Stimulated activated effector memory CD8-positive, alpha-beta T cell treated with anti-CD3 and anti-CD28 coated beads, Interleukin-12 subunit alpha, Interleukin-12 subunit beta, amount 100 ng/mL, for 72 hours (primary cell): ENCODE data around the gene ZNF469.
"Not testable (repeated sequence)": the region's sequence is repeated elsewhere in the genome, so short reads cannot be mapped to it uniquely, and the experiment has no call there.

Experiments used
- ATAC-seq: fragments of 150-1000 bp; cut with Tn5 transposase; 2 replicates; pipeline ENCODE4 v1.10.0; 2021
- DNase-seq, 2 donors: peaks; one replicate each; pipeline ENCODE4 v3.0.0; 2021 to 2022; ENCODE audit warnings: low spot score in 2 of 2
- H3K27ac Mint-ChIP-seq: one replicate; pipeline ENCODE4 v1.8.0; 2022; ENCODE audit warnings: mild to moderate bottlenecking, mixed read lengths
- H3K36me3 Mint-ChIP-seq: one replicate; pipeline ENCODE4 v1.8.0; 2022; ENCODE audit warnings: mild to moderate bottlenecking, mixed read lengths
- H3K4me1 Mint-ChIP-seq: one replicate; pipeline ENCODE4 v1.8.0; 2022; ENCODE audit warnings: mixed read lengths
- H3K4me3 Mint-ChIP-seq: one replicate; pipeline ENCODE4 v1.8.0; 2022; ENCODE audit warnings: mild to moderate bottlenecking, mixed read lengths
- H3K9me3 Mint-ChIP-seq: one replicate; pipeline ENCODE4 v1.8.0; 2022; ENCODE audit warnings: mixed read lengths

Gene ZNF469

GRCh38 chr16:88352261-88353200 lies 30.2 kb upstream of the ZNF469 start:
- H3K9me3 Mint-ChIP-seq: no peaks in the 10 kb centered on the region
- peaks cover 9% of the 10 kb centered on the region for H3K4me1 Mint-ChIP-seq
- H3K27ac Mint-ChIP-seq: no peak overlapping the region
- no peak for DNase-seq
- no peak for ATAC-seq
- no peak overlapping the region for H3K4me3 Mint-ChIP-seq
- no peaks in the 10 kb centered on the region for H3K36me3 Mint-ChIP-seq

- H3K4me1 Mint-ChIP-seq: peaks cover 9% of the 10 kb centered on the region
- no peak for ATAC-seq
Measured at GRCh38 chr16:88353232-88353631, 29.5 kb upstream of the ZNF469 start.

GRCh38 chr16:88353691-88354090 lies 29.1 kb upstream of the ZNF469 start:
- peaks cover 9% of the 10 kb centered on the region for H3K4me1 Mint-ChIP-seq
- ATAC-seq: no peak

More at GRCh38 chr16:88353232-88353631, 29.5 kb upstream of the ZNF469 start:
- H3K4me3 Mint-ChIP-seq: no peak overlapping the region
- H3K27ac Mint-ChIP-seq: no peak overlapping the region
- H3K9me3 Mint-ChIP-seq: no peaks in the 10 kb centered on the region
- no peak for DNase-seq
- no peaks in the 10 kb centered on the region for H3K36me3 Mint-ChIP-seq

DNA sequence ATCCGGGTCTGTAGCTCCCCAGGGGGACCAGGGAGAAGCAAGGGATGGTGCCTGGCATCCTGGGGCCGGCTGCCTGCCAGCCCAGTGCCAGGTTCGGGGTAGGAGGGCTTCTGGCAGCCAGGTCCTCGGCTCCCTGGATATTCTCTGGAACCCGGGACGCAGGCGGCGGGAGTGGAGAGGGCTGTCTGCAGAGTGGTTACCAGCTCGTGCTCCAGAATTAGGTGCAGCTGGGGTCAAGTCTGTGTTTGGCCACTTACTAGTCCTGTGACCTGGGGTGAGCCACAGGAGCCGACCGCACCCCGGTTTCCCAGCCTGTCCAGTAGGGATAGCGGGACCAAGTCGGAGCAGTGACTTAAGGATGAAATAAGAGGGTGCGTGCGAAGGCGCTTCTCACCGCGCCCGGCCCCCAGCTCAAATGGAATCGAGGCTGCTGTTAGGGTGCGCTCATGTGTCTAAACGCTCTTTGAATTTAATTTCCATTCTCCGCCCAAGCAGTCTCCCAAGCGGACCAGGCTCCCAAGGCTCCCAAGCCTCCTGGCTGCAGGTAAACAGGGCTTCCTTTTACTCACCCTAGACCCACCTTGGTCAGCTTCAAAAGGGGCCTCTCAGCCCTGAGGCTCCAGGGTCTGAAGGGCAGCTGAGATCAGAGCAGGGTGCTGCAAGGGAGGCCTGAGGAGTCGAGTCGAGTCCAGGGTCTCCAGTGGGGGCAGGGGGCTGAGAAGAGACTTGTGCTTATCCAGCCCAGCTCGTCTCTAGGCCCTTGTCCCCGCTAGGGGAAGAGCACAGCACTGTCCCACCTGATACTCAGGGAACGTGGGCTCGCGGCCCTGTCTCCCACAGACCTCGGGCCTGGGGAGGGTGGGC lies 28.3 kb upstream of the ZNF469 start:
- no peak overlapping the region for H3K27ac Mint-ChIP-seq

More at GRCh38 chr16:88353691-88354090, 29.1 kb upstream of the ZNF469 start:
- DNase-seq: no peak
- Mint-ChIP-seq H3K36me3 (no peaks in the 10 kb centered on the region), H3K9me3 (no peaks in the 10 kb centered on the region), H3K27ac (no peak overlapping the region), H3K4me3 (no peak overlapping the region)

GRCh38 chr16:88355093-88355388 lies 27.7 kb upstream of the ZNF469 start:
- Mint-ChIP-seq H3K27ac (no peak overlapping the region), H3K4me1 (no peaks in the 10 kb centered on the region), H3K4me3 (no peak overlapping the region), H3K36me3 (no peaks in the 10 kb centered on the region), H3K9me3 (no peaks in the 10 kb centered on the region)
- DNase-seq (no peak), ATAC-seq (no peak)

More for the DNA sequence above, 28.3 kb upstream of the ZNF469 start:
- ATAC-seq: no peak
- H3K4me1 Mint-ChIP-seq: peaks cover 6% of the 10 kb centered on the region
- no peaks in the 10 kb centered on the region for H3K36me3 Mint-ChIP-seq
- no peaks in the 10 kb centered on the region for H3K9me3 Mint-ChIP-seq
- DNase-seq: no peak
- H3K4me3 Mint-ChIP-seq: no peak overlapping the region

- Mint-ChIP-seq H3K4me3 (no peak overlapping the region), H3K27ac (no peak overlapping the region), H3K4me1 (no peaks in the 10 kb centered on the region), H3K9me3 (no peaks in the 10 kb centered on the region), H3K36me3 (no peaks in the 10 kb centered on the region)
- DNase-seq (no peak), ATAC-seq (no peak)
Measured at GRCh38 chr16:88355389-88356123, 27.2 kb upstream of the ZNF469 start.

- H3K9me3 Mint-ChIP-seq: no peaks in the 10 kb centered on the region
- ATAC-seq (no peak), DNase-seq (no peak)
- no peak overlapping the region for H3K27ac Mint-ChIP-seq
- H3K36me3 Mint-ChIP-seq: no peaks in the 10 kb centered on the region
- H3K4me1 Mint-ChIP-seq: no peaks in the 10 kb centered on the region
- H3K4me3 Mint-ChIP-seq: no peak overlapping the region
Measured at GRCh38 chr16:88356124-88356726, 26.5 kb upstream of the ZNF469 start.

- H3K4me1 Mint-ChIP-seq: no peaks in the 10 kb centered on the region
- no peak overlapping the region for H3K27ac Mint-ChIP-seq
- no peak overlapping the region for H3K4me3 Mint-ChIP-seq
- no peak for DNase-seq
- H3K9me3 Mint-ChIP-seq: no peaks in the 10 kb centered on the region
- ATAC-seq: no peak
- no peaks in the 10 kb centered on the region for H3K36me3 Mint-ChIP-seq
Measured at GRCh38 chr16:88356727-88357199, 26.0 kb upstream of the ZNF469 start.

- Mint-ChIP-seq H3K9me3 (peaks cover under 1% of the 10 kb centered on the region), H3K4me1 (no peaks in the 10 kb centered on the region), H3K4me3 (no peak overlapping the region), H3K36me3 (no peaks in the 10 kb centered on the region), H3K27ac (no peak overlapping the region)
- DNase-seq: no peak
- no peak for ATAC-seq
Measured at GRCh38 chr16:88357317-88358022, 25.3 kb upstream of the ZNF469 start.

- H3K4me3 Mint-ChIP-seq: no peak overlapping the region
- ATAC-seq (no peak), DNase-seq (no peak)
- H3K4me1 Mint-ChIP-seq: no peaks in the 10 kb centered on the region
- H3K27ac Mint-ChIP-seq: no peak overlapping the region
- H3K9me3 Mint-ChIP-seq: peaks cover 5% of the 10 kb centered on the region
- no peaks in the 10 kb centered on the region for H3K36me3 Mint-ChIP-seq
Measured at GRCh38 chr16:88358023-88358420, 24.7 kb upstream of the ZNF469 start.

DNA sequence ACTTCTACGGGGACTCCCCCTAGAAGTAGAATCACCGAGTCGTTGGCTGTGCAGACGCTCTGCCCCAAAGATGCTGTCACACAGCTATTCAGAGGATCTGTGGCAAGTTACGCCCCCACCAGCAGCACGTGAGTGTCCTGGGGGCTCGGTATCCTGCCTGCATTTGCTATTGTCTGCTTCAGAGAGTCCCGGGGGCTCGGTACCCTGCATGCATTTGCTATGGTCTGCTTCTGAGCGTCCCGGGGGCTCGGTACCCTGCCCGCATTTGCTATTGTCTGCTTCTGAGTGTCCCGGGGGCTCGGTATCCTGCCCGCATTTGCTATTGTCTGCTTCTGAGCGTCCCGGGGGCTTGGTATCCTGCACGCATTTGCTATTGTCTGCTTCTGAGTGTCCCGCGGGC lies 23.8 kb upstream of the ZNF469 start:
- Mint-ChIP-seq H3K9me3 (peaks cover 5% of the 10 kb centered on the region), H3K27ac (no peak overlapping the region), H3K36me3 (no peaks in the 10 kb centered on the region), H3K4me3 (no peak overlapping the region), H3K4me1 (peaks cover 8% of the 10 kb centered on the region)
- ATAC-seq (no peak), DNase-seq (no peak)

DNA sequence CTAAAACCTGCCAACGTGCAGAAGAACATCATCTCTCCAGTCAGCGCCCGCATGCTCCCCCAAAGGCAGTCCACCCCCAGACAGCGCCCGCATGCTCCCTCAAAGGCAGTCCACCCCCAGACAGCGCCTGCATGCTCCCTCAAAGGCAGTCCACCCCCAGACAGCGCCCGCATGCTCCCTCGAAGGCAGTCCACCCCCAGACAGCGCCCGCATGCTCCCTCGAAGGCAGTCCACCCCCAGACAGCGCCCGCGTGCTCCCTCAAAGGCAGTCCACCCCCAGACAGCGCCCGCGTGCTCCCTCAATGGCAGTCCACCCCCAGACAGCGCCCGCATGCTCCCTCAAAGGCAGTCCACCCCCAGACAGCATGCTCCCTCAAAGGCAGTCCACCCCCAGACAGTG lies 22.4 kb upstream of the ZNF469 start:
- ATAC-seq, H3K27ac Mint-ChIP-seq, DNase-seq, H3K36me3 Mint-ChIP-seq, H3K9me3 Mint-ChIP-seq, H3K4me1 Mint-ChIP-seq, H3K4me3 Mint-ChIP-seq: not testable (repeated sequence)

DNA sequence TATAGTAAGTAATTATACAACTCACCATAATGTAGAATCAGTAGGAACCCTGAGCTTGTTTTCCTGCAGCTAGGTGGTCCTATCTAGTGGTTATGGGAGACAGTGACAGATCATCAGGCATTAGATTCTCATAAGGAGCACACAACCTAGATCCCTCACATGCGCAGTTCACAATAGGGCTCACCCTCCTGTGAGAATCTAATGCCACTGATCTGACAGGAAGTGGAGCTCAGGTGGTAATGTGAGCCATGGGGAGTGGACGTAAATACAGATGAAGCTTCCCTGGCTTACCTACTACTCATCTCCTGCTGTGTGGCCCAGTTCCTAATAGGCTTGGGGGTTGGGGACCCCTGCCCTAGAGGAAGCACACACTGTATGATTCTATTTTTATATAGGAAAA lies 21.8 kb upstream of the ZNF469 start:
- Mint-ChIP-seq H3K36me3 (no peaks in the 10 kb centered on the region), H3K27ac (no peak overlapping the region), H3K4me3 (no peak overlapping the region), H3K9me3 (peaks cover 5% of the 10 kb centered on the region), H3K4me1 (peaks cover 8% of the 10 kb centered on the region)
- ATAC-seq (no peak), DNase-seq (no peak)

DNA sequence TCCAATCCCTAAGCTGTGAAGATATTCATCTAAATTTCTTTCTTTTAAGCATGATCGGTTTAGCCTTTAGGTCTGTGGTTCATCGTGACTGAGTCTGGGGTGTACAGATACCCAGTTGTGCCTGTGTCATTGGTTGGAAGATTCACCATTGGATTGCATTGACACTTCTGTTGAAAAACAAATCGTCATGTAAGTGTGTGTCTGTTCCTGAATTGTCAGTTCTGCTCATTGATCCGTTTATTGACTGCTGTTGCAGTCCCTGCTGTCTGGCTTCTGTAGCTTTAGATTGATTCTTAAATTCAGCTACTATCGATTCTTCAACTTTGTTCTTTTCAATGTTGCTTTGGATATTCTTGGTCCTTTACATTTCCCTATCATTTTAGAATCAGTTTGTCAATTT lies 21.0 kb upstream of the ZNF469 start:
- peaks cover 8% of the 10 kb centered on the region for H3K4me1 Mint-ChIP-seq
- no peak for ATAC-seq
- peaks cover 5% of the 10 kb centered on the region for H3K9me3 Mint-ChIP-seq
- no peak overlapping the region for H3K4me3 Mint-ChIP-seq
- H3K27ac Mint-ChIP-seq: no peak overlapping the region
- no peak for DNase-seq
- no peaks in the 10 kb centered on the region for H3K36me3 Mint-ChIP-seq
